Calu3 (cell line): ENCODE results near the gene GSK3B. TPM values are rescaled to one million over a fixed set of nuclear protein-coding genes. Genes with fewer than 3 reads are reported as not detected.

ENCODE experiments used
- BruUV-seq: library from RNA; stranded (reverse); fragments of 400-500 nt; replicated peaks from 2 replicates; lab custom pipeline; 2021; lab: Mats Ljungman, UMichigan
- CTCF ChIA-PET: fragments of 300-600 bp; sonication (Branson Sonifier 250); formaldehyde crosslinking; loops from one replicate; lab custom pipeline; 2022; ENCODE audit warnings: antibody characterized with exemption; lab: Charles Lee
- DNase-seq: peaks from one replicate; pipeline ENCODE4 v3.0.0; 2022
- H3K27ac Mint-ChIP-seq: one replicate; pipeline ENCODE4 v1.8.0; 2022; ENCODE audit warnings: mixed read lengths; ENCODE audit not compliant: unreplicated experiment
- H3K27me3 Mint-ChIP-seq: one replicate; pipeline ENCODE4 v1.8.0; 2022; ENCODE audit warnings: mixed read lengths; ENCODE audit not compliant: unreplicated experiment
- H3K36me3 Mint-ChIP-seq: one replicate; pipeline ENCODE4 v1.8.0; 2022; ENCODE audit warnings: mild to moderate bottlenecking, moderate library complexity, mixed read lengths; ENCODE audit not compliant: insufficient read depth, unreplicated experiment
- H3K4me1 Mint-ChIP-seq: one replicate; pipeline ENCODE4 v1.8.0; 2022; ENCODE audit warnings: mild to moderate bottlenecking, low read depth, mixed read lengths; ENCODE audit not compliant: unreplicated experiment
- H3K4me3 Mint-ChIP-seq: one replicate; pipeline ENCODE4 v1.8.0; 2022; ENCODE audit warnings: mild to moderate bottlenecking, low read depth, moderate library complexity, mixed read lengths; ENCODE audit not compliant: unreplicated experiment
- H3K9me3 Mint-ChIP-seq: one replicate; pipeline ENCODE4 v1.8.0; 2022; ENCODE audit warnings: low read depth, mixed read lengths; ENCODE audit not compliant: unreplicated experiment
- intact Hi-C: fragments of 100-400 bp; cut with micrococcal nuclease; formaldehyde crosslinking; loops from one replicate; pipeline ENCODE4 v1.10.0; 2022; ENCODE audit not compliant: unreplicated experiment
- total RNA-seq: library from RNA; stranded (reverse); gene quantifications from 2 replicates; pipeline ENCODE4 v1.2.3, GENCODE V29; 2022
- TF ChIP-seq, protein P1 (sequence below): fragments of 200-600 bp; IDR thresholded peaks from one replicate; pipeline ENCODE4 v1.8.0; 2022; ENCODE audit warnings: antibody characterized with exemption; ENCODE audit not compliant: unreplicated experiment

Gene GSK3B
- total RNA-seq, 1 experiment from 2014 or later, result 48.6 TPM

GRCh38 chr3:120102674-120103073 lies 8.4 kb upstream of the GSK3B start:
- intact Hi-C loops, result no loop called here
- no peaks in the 10 kb centered on the region for H3K27me3 Mint-ChIP-seq
- no peak overlapping the region for H3K27ac Mint-ChIP-seq
- BruUV-seq, result no TSS peak
- no peak for DNase-seq
- peaks cover 10% of the 10 kb centered on the region for H3K4me1 Mint-ChIP-seq
- H3K4me3 Mint-ChIP-seq, result no peak overlapping the region
- TF ChIP-seq, protein P1, sequence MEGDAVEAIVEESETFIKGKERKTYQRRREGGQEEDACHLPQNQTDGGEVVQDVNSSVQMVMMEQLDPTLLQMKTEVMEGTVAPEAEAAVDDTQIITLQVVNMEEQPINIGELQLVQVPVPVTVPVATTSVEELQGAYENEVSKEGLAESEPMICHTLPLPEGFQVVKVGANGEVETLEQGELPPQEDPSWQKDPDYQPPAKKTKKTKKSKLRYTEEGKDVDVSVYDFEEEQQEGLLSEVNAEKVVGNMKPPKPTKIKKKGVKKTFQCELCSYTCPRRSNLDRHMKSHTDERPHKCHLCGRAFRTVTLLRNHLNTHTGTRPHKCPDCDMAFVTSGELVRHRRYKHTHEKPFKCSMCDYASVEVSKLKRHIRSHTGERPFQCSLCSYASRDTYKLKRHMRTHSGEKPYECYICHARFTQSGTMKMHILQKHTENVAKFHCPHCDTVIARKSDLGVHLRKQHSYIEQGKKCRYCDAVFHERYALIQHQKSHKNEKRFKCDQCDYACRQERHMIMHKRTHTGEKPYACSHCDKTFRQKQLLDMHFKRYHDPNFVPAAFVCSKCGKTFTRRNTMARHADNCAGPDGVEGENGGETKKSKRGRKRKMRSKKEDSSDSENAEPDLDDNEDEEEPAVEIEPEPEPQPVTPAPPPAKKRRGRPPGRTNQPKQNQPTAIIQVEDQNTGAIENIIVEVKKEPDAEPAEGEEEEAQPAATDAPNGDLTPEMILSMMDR, result no peak
- CTCF ChIA-PET, result no interaction called here
- H3K36me3 Mint-ChIP-seq, result peaks cover 19% of the 10 kb centered on the region
- H3K9me3 Mint-ChIP-seq, result no peaks in the 10 kb centered on the region

DNA sequence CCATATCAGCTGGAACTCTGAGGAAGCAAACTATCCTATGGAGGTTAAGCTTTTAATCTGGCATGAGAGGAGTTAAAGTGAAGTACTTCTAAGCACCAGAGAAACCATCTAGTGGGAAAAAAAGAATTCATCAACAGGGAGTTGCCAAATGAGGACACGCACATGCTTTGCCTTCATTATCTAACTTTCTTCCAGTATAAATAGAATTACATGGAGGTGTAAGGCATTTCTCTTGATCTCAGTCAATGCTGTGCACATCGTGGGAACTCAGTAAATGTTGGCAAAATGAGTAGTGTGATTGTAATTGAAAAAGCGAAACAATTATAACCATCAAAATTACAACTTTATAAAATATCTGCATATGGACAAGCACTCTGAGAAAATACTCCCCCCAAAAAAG lies 8.0 kb upstream of the GSK3B start:
- no peak for DNase-seq
- Mint-ChIP-seq H3K4me3 (no peak overlapping the region), H3K4me1 (peaks cover 14% of the 10 kb centered on the region), H3K9me3 (no peaks in the 10 kb centered on the region), H3K27ac (no peak overlapping the region), H3K27me3 (no peaks in the 10 kb centered on the region), H3K36me3 (peaks cover 19% of the 10 kb centered on the region)
- CTCF ChIA-PET, result no interaction called here
- TF ChIP-seq, protein P1, result no peak
- intact Hi-C loops, result no loop called here
- no TSS peak for BruUV-seq

- peaks cover 18% of the 10 kb centered on the region for H3K4me1 Mint-ChIP-seq
- intact Hi-C loops, result no loop called here
- no TSS peak for BruUV-seq
- no peak for DNase-seq
- peaks cover 19% of the 10 kb centered on the region for H3K36me3 Mint-ChIP-seq
- TF ChIP-seq, protein P1, result no peak
- H3K4me3 Mint-ChIP-seq, result no peak overlapping the region
- no peaks in the 10 kb centered on the region for H3K27me3 Mint-ChIP-seq
- H3K27ac Mint-ChIP-seq, result no peak overlapping the region
- CTCF ChIA-PET, result no interaction called here
- no peaks in the 10 kb centered on the region for H3K9me3 Mint-ChIP-seq
These were observed 7.4 kb upstream of the GSK3B start for GRCh38 chr3:120101624-120102023.

- Mint-ChIP-seq H3K27me3 (no peaks in the 10 kb centered on the region), H3K27ac (no peak overlapping the region), H3K4me3 (no peak overlapping the region), H3K9me3 (no peaks in the 10 kb centered on the region), H3K4me1 (peaks cover 18% of the 10 kb centered on the region), H3K36me3 (peaks cover 19% of the 10 kb centered on the region)
- DNase-seq, result no peak
- TF ChIP-seq, protein P1, result no peak
- intact Hi-C loops, result no loop called here
- no TSS peak for BruUV-seq
- CTCF ChIA-PET, result no interaction called here
These were observed 6.5 kb upstream of the GSK3B start for GRCh38 chr3:120100711-120101110.
